Ectodermal cell (in vitro differentiated cells): Measurements from ENCODE around the gene POLR2J3.
"Not testable (repeated sequence)": the region's sequence is repeated elsewhere in the genome, so short reads cannot be mapped to it uniquely, and the experiment has no call there.

ENCODE experiments used
- H3K27ac ChIP-seq: 2 replicates; pipeline ENCODE4 v1.7.0; 2013; ENCODE audit warnings: mild to moderate bottlenecking, low read depth, low read length; ENCODE audit not compliant: insufficient read depth, poor library complexity, severe bottlenecking
- H3K27me3 ChIP-seq: 2 replicates; pipeline ENCODE4 v1.7.0; 2013; ENCODE audit warnings: mild to moderate bottlenecking, low read length; ENCODE audit not compliant: insufficient read depth, control insufficient read depth, poor library complexity, severe bottlenecking
- H3K36me3 ChIP-seq: one replicate; pipeline ENCODE4 v1.7.0; 2013; ENCODE audit warnings: low read length; ENCODE audit not compliant: control insufficient read depth, insufficient read depth
- H3K4me1 ChIP-seq: one replicate; pipeline ENCODE4 v1.7.0; 2013; ENCODE audit warnings: low read length; ENCODE audit not compliant: control insufficient read depth, insufficient read depth
- H3K4me3 ChIP-seq: 2 replicates; pipeline ENCODE4 v1.7.0; 2013; ENCODE audit warnings: low read depth, low read length, control low read depth; ENCODE audit not compliant: insufficient read depth
- H3K9me3 ChIP-seq: 2 replicates; pipeline ENCODE4 v1.7.0; 2013; ENCODE audit warnings: mild to moderate bottlenecking, low read length, moderate library complexity; ENCODE audit not compliant: control insufficient read depth
- WGBS, 2 experiments: methylation state at CpG; one replicate each; pipeline ENCODE4 v1.1.7; 2013; ENCODE audit warnings: missing lambda C conversion rate in 2 of 2; 5-methylcytosine and 5-hydroxymethylcytosine counted together

The POLR2J3 gene

GRCh38 chr7:102583495-102583894, 11.1 kb upstream of the POLR2J3 start:
- H3K4me1 ChIP-seq, H3K27ac ChIP-seq, H3K4me3 ChIP-seq, H3K36me3 ChIP-seq, H3K27me3 ChIP-seq, H3K9me3 ChIP-seq: not testable (repeated sequence)
- WGBS, 2 experiments = no CpG with 5 or more reads among the region's 5 CpGs

DNA sequence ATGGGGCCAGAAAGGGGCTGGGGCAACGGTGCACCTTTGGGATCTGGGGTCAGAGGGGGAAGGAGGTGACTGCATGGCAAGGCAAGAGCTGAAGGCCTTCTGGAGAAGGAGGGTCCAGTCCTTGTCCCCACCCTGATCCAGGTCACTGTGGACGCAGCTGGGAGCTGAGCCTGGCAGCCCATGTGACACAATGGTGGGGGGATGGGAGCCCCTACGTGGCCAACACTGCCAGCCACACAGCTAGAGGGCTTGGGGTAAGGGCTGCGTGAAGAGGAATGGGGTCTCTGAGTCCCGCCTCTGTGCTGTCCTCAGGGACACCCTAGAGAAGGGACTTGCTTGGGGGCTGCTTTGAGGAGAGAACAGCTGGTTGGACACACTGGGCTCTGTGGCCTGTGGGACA, 9.3 kb upstream of the POLR2J3 start:
- no CpG with 5 or more reads among the region's 5 CpGs for WGBS, 2 experiments
- H3K27me3 ChIP-seq, H3K4me3 ChIP-seq, H3K27ac ChIP-seq, H3K9me3 ChIP-seq, H3K4me1 ChIP-seq, H3K36me3 ChIP-seq: not testable (repeated sequence)

GRCh38 chr7:102578486-102578885, 6.1 kb upstream of the POLR2J3 start:
- 64% methylated on average over 2 of the region's 5 CpGs; no CpG with 5 or more reads in 1 of the 2 experiments for WGBS, 2 experiments
- not testable (repeated sequence) for H3K27me3 ChIP-seq, H3K4me1 ChIP-seq, H3K4me3 ChIP-seq, H3K27ac ChIP-seq, H3K36me3 ChIP-seq, H3K9me3 ChIP-seq

- not testable (repeated sequence) for H3K4me1 ChIP-seq, H3K36me3 ChIP-seq, H3K27me3 ChIP-seq, H3K27ac ChIP-seq, H3K4me3 ChIP-seq, H3K9me3 ChIP-seq
- 83 to 86% methylated on average over 4 to 5 of the region's 7 CpGs for whole genome bisulfite sequencing, 2 experiments
These were observed 5.2 kb upstream of the POLR2J3 start for GRCh38 chr7:102577315-102578240.

DNA sequence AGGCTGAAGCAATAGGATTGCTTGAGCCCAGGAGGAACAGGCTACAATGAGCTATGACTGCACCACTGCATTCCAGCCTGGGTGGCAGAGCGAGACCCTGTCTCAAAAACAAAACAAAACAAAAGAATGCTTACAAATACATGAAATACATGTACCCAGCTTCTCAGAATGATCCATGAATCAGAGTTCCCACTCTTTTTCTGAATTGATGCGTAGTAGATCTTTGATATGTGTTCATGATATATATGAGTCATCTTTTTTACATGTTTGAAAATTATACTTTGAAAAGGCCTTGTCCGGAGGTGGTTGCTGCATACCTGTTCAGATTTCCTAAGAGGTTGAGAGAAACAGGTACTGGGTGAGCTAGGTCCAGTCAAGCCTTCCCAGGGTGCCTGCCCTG, 4.0 kb upstream of the POLR2J3 start:
- H3K36me3 ChIP-seq, H3K27ac ChIP-seq, H3K27me3 ChIP-seq, H3K9me3 ChIP-seq, H3K4me3 ChIP-seq, H3K4me1 ChIP-seq: not testable (repeated sequence)
- no CpG with 5 or more reads among the region's 3 CpGs for WGBS, 2 experiments

GRCh38 chr7:102574607-102575006, 2.2 kb upstream of the POLR2J3 start:
- H3K4me3 ChIP-seq, H3K27me3 ChIP-seq, H3K36me3 ChIP-seq, H3K27ac ChIP-seq, H3K9me3 ChIP-seq, H3K4me1 ChIP-seq: not testable (repeated sequence)
- no CpG with 5 or more reads among the region's 6 CpGs for WGBS, 2 experiments

DNA sequence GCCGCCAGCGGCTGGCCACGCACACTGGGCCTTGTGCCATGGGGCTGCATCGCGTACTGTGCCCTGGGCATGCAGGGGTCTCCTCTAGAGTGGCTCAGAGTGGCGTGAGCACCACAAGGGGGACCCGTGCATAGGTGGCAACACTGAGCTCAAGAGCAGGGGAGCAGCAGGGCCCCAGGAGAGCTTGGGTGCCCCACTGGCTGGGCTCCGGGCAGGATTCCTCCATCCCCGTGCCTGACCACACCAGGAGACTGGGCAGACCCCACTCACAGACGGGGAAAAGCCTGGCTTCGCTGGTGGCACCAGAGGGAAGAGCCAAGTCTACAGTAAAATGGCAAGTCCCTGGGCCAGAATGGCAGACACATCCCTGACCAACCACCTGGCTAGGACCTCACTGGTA, 3.8 kb downstream of the POLR2J3 start:
- not testable (repeated sequence) for H3K4me1 ChIP-seq, H3K9me3 ChIP-seq, H3K36me3 ChIP-seq, H3K27me3 ChIP-seq, H3K27ac ChIP-seq, H3K4me3 ChIP-seq
- 91 to 100% methylated on average over 2 of the region's 11 CpGs for WGBS, 2 experiments

DNA sequence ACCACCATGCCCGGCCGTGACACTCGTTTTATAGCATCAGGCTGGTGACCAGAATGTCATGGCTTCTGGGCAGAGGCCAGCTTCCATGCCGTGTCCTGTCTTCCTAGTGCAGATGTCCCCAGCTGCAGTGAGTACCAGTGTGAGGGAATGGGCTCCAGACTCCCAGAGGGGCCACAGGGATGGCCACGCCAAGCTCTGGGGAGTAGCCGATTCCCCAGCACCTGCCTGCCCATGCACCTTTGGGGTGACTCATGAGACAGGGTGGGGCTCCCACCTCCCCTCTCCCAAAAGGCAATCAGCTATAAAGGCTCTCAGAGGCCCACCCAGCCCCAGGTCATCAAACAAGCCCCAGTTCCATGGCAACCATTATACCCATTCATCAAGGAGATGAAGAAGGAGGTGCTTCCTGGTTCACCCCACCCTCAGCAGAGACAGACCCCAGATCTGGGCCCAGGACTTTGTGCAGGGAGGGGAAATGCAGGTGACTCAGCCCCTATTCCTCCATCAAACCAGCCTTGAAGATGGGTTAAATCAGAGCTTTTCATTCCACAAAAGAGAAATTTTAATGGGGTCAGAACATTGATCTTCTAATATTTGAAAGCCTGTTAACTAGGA, 21.5 kb downstream of the POLR2J3 start, which contains the start of gene SPDYE2:
Gene SPDYE2, plus strand, starts transcription at position 419 of the 615 bp plus-strand sequence. CDS start 2,030 bp downstream, outside the sequence.
- not testable (repeated sequence) for H3K27ac ChIP-seq, H3K27me3 ChIP-seq, H3K4me1 ChIP-seq, H3K4me3 ChIP-seq, H3K9me3 ChIP-seq, H3K36me3 ChIP-seq
- no CpG with 5 or more reads among the region's 6 CpGs for WGBS, 2 experiments

DNA sequence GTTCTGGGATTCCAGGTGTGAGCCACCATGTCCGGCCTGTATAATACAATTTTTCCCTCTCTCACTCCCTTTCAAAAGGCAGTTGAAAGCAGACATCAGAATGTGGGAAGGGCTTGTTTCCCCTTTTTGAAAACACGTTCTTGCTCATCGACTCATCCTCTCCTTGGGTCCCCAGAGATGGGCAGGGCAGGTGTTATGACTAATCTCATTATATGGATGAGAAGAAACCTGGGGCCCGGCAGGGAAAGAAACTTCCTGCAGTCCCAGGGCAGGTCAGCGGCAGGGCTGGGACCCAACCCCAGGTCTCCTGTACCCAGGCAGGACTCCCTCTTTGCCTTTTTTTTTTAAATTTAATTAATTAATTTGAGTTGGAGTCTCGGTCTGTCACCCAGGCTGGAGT, 26.0 kb downstream of the POLR2J3 start:
- not testable (repeated sequence) for H3K4me3 ChIP-seq, H3K4me1 ChIP-seq, H3K9me3 ChIP-seq, H3K27ac ChIP-seq, H3K27me3 ChIP-seq, H3K36me3 ChIP-seq
- no CpG with 5 or more reads among the region's 6 CpGs for WGBS, 2 experiments

GRCh38 chr7:102545288-102545687, 27.1 kb downstream of the POLR2J3 start:
- not testable (repeated sequence) for H3K27me3 ChIP-seq, H3K27ac ChIP-seq
- 95 to 96% methylated on average over 6 of the region's 12 CpGs for WGBS, 2 experiments

More at GRCh38 chr7:102545288-102545687, 27.1 kb downstream of the POLR2J3 start:
- not testable (repeated sequence) for H3K4me3 ChIP-seq, H3K9me3 ChIP-seq, H3K36me3 ChIP-seq, H3K4me1 ChIP-seq
